GM12874 (cell line): ENCODE results near the gene GHR.

Source experiments
- CTCF ChIP-seq: IDR thresholded peaks from 2 replicates; pipeline ENCODE4 v1.5.1; 2011; ENCODE audit warnings: low read depth, mild to moderate bottlenecking, control low read depth, low read length, moderate library complexity; ENCODE audit not compliant: insufficient read depth

Gene GHR

GRCh38 chr5:42422656-42423280 lies 471 bp upstream of the GHR start:
- TF ChIP-seq CTCF = no peak

DNA sequence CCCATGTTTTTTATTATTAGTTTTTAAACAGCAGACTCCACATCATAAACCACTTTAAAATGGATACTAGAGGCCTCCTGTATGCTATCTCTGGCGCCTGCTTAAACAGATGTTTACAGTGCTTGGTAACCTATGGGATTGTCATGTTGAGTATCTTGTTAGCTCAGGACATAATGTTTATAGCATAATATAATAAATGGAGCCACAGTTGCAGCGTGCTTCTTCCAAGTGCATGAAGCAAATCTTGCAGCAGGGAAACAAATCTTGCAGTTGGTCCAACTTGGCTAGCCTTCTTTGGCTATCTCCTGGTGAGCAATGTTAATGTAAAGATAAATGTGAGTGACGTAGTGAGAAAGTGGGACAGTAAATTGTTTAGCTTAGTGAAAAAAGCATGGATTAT lies 2.8 kb downstream of the GHR start:
- no peak for TF ChIP-seq CTCF

- no peak for TF ChIP-seq CTCF
Observed at GRCh38 chr5:42429694-42430093, 6.5 kb downstream of the GHR start.

- no peak for TF ChIP-seq CTCF
Observed at GRCh38 chr5:42434047-42434724, 10.9 kb downstream of the GHR start.

DNA sequence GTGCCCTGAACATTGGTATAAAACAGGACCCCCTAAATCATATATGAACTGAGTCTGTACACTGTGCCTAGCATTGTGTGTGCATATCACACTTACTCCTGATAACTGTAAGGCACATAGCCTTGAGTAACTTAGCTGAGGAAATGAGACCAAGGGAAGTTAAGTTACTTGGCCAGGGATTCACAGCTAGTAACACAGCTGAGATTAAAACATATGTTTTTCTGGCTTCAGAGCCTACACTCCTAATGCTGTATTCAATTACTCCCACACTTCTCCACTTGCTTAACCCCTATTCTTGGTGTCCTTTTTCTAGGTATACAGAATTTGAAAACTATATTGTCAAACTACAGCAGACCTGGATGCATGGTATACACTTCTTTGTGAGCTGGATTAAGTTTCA lies 12.8 kb downstream of the GHR start:
- no peak for TF ChIP-seq CTCF

DNA sequence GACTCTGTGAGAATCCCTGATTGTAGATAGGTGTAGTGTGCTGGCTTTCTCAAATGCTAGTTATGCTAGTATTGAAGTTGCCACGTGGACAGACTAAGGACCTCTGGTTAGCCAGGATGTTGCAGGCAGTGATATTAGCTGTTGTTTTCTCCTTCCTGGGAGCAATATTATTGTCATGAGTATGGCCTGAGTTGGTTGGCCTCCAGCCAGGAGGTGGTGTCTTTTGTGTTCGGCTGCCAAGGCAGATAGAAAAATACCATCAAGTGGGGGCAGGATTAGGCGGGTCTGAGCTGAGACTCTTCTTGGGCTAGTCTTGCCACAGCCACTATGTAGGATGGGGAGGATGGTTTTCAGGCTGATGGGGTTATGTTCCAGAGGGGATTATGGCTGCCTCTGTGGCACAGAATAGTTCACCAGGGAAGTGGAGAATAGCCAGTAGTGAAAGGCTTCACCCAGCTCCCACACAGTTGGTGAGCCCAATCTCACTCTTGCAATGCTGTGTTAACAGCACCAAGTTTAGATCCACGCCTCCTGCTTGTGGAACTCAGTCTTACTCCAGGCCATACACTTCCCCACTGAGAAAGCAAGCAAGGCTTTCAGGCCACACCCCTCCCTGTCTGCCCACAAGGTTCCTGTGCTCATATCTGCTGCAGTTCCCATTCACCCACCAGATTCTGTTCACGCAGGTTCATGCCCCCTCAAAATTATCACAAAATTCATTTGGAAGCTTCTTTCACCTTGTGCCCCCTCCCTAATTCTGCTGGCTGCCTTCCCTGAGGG lies 31.2 kb downstream of the GHR start:
- no peak for TF ChIP-seq CTCF

- TF ChIP-seq CTCF = no peak
Observed at GRCh38 chr5:42461033-42461432, 37.8 kb downstream of the GHR start.
